ENCODE measurements around the gene COL4A1.

DNA sequence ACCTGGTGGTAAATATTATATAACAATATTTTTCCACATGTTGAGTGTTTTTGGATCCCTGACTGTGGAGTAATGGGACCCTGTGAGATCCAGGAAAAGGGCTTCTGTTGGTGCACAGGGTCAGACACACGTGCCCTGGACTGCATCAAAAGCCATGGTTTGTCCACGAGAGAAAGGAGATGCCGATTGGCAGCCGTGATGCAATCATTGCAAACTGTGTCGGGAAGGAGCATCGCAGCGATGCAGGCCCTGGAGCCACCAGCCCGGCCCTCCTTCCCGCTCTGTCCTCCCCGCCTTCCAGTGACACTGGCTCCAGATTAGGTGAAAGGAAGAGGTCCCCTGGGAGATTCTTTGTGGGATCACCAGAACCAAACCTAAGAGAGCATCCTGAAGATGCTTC is 9.2 kb upstream of the COL4A1 start:
- no peak for TF ChIP-seq JUND (IDR thresholded peaks at IDR 0.05)
- TF ChIP-seq CTCF (IDR thresholded peaks at IDR 0.05), result no peak
- no peak for TF ChIP-seq POLR2AphosphoS5 (IDR thresholded peaks at IDR 0.05; ENCODE audit: low read depth, low read length)
- no peak for TF ChIP-seq MAX (IDR thresholded peaks at IDR 0.05; ENCODE audit: low read depth)
- no peak for TF ChIP-seq REST (IDR thresholded peaks at IDR 0.05; ENCODE audit: low read depth, low read length)
- no peak for TF ChIP-seq EZH2phosphoT487 (IDR thresholded peaks at IDR 0.05; ENCODE audit: borderline replicate concordance, low read depth)
- no peak for TF ChIP-seq SMC3 (IDR thresholded peaks at IDR 0.05; ENCODE audit: low read depth, low read length)
- no peak for TF ChIP-seq SIN3A (IDR thresholded peaks at IDR 0.05; ENCODE audit: borderline replicate concordance, low read depth, low read length)
- no peak for TF ChIP-seq RAD21 (IDR thresholded peaks at IDR 0.05; ENCODE audit: low read length)
- TF ChIP-seq, protein P1, sequence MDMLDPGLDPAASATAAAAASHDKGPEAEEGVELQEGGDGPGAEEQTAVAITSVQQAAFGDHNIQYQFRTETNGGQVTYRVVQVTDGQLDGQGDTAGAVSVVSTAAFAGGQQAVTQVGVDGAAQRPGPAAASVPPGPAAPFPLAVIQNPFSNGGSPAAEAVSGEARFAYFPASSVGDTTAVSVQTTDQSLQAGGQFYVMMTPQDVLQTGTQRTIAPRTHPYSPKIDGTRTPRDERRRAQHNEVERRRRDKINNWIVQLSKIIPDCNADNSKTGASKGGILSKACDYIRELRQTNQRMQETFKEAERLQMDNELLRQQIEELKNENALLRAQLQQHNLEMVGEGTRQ (IDR thresholded peaks at IDR 0.05; ENCODE audit: borderline replicate concordance, low read depth, low read length), result no peak
